Activated T-cell treated with anti-CD3 and anti-CD28 coated beads, Interleukin-2, amount 50 U/mL, for 4 hours (primary cell): Measurements from ENCODE around the gene SCN1B. TPM values are rescaled to one million over a fixed set of nuclear protein-coding genes. Genes with fewer than 3 reads are reported as not detected.

Experiments used
- ATAC-seq, 2 donors: fragments of 200-7000 bp; cut with Tn5 transposase; one replicate each; pipeline ENCODE4 v1.10.0; 2021
- DNase-seq: peaks from one replicate; pipeline ENCODE4 v3.0.0-alpha.2; 2020
- H3K27me3 Mint-ChIP-seq: one replicate; pipeline ENCODE4 v1.8.0; 2021; ENCODE audit warnings: low read depth, mixed read lengths
- H3K36me3 Mint-ChIP-seq: one replicate; pipeline ENCODE4 v1.8.0; 2022; ENCODE audit warnings: mixed read lengths; ENCODE audit not compliant: insufficient read depth
- H3K4me1 Mint-ChIP-seq: one replicate; pipeline ENCODE4 v1.8.0; 2021; ENCODE audit warnings: low read depth, mixed read lengths
- H3K4me3 Mint-ChIP-seq: one replicate; pipeline ENCODE4 v1.8.0; 2021; ENCODE audit warnings: mild to moderate bottlenecking, moderate library complexity, mixed read lengths
- H3K9me3 Mint-ChIP-seq: one replicate; pipeline ENCODE4 v1.8.0; 2021; ENCODE audit warnings: mixed read lengths
- total RNA-seq, 3 donors: library from RNA; stranded (reverse); gene quantifications; one replicate each; pipeline ENCODE4 v1.2.1, GENCODE V29; 2021

SCN1B gene
- total RNA-seq, 3 donors from 2014 or later: 1.1 to 2.3 (median 1.2) TPM

DNA sequence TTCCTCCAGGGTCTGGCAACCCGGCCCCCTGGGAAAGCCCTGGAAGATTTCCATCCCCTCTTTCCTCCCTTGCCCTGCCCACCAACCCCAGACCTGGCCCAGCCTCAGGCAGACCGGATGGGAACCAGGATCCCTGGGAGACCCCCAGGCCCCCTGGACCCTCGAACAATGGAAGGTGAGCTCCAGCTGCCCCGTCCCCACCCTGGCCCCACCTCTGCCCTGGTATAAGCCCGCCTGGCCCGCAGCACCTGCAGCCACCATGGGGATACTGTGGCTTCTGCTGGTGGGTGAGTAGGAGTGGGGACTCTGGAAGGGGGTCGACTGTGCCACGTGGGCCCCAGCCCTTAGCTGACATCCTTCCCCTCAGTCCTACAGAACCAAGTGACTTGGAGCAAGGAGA is 43.7 kb downstream of the SCN1B start:
- Mint-ChIP-seq H3K4me3 (no peak overlapping the region), H3K36me3 (no peaks in the 10 kb centered on the region), H3K4me1 (peaks cover 2% of the 10 kb centered on the region), H3K27me3 (peaks cover 12% of the 10 kb centered on the region), H3K9me3 (peaks cover 3% of the 10 kb centered on the region)
- no peak for DNase-seq
- ATAC-seq: no peak

GRCh38 chr19:35074426-35075201 is 44.3 kb downstream of the SCN1B start:
- DNase-seq (no peak), ATAC-seq (no peak)
- H3K9me3 Mint-ChIP-seq: peaks cover 3% of the 10 kb centered on the region
- H3K4me3 Mint-ChIP-seq: no peak overlapping the region
- H3K27me3 Mint-ChIP-seq: peaks cover 12% of the 10 kb centered on the region
- no peaks in the 10 kb centered on the region for H3K36me3 Mint-ChIP-seq
- H3K4me1 Mint-ChIP-seq: peaks cover 2% of the 10 kb centered on the region

DNA sequence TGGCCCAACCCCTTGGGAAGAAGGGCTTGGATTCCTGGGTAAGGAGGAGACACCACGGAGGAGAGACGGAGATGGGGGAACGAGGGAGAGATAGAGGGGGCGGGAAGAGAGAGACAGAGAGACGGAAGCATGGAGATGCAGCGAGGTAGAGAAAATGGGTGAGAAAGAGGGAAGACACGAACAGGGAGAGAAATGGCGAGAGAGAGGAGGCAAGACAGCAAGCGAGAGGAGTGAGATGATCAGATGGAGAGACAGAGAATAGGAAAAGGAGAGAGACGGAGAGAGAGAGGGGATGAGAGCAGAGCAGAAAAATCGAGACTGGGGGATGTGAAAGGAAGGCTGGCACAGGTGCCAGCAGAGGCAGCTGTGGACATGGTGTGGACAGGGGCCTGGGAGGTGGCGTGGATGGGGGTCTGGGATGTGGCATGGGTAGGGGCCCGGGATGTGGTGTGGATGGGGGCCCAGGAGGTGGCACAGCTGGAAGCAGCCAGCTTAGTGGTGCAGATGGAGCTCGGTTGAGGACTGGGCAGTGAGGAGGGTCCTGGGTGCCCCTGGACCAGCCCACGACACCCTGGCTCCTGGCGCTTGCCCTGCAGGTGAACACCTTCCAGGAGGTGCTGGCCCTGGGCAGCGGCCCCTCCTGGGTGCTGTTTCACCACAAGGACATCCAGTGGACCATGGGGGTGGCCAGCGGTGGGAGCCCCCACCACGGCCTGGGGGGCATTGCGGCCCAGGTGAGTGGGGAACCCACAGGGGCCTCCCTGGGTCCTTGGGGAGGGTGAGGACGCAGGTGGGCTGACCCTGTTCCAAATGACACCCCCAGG is 45.1 kb downstream of the SCN1B start:
- H3K36me3 Mint-ChIP-seq: no peaks in the 10 kb centered on the region
- peaks cover 2% of the 10 kb centered on the region for H3K4me1 Mint-ChIP-seq
- no peak overlapping the region for H3K4me3 Mint-ChIP-seq
- H3K27me3 Mint-ChIP-seq: peaks cover 12% of the 10 kb centered on the region
- no peak for DNase-seq
- peaks cover 3% of the 10 kb centered on the region for H3K9me3 Mint-ChIP-seq
- ATAC-seq: no peak

- no peak for DNase-seq
- ATAC-seq: no peak
- H3K27me3 Mint-ChIP-seq: peaks cover 12% of the 10 kb centered on the region
- no peak overlapping the region for H3K4me3 Mint-ChIP-seq
- H3K9me3 Mint-ChIP-seq: no peaks in the 10 kb centered on the region
- H3K36me3 Mint-ChIP-seq: no peaks in the 10 kb centered on the region
- H3K4me1 Mint-ChIP-seq: peaks cover 2% of the 10 kb centered on the region
These were observed 45.7 kb downstream of the SCN1B start for GRCh38 chr19:35076026-35076370.

DNA sequence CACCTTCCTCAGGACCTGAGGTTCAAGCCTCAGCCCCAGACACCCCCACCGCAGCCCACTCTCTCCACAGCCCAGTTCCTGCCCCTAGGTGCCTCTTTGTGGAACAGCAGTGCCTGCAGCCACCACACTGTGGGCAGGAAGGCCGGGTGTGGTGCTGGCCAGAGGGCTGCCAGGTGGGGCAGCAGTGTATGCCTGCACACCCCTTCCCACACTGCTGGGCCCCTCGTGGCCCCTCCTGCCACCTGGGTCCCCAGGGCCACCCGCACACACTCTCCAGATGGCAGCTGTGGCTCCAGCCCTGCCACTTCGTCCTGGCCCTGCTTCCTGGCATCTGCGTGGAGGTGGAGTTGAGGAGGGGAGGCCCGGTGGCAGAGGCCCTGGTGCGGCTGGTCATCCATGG is 46.4 kb downstream of the SCN1B start:
- H3K4me3 Mint-ChIP-seq: no peak overlapping the region
- H3K4me1 Mint-ChIP-seq: peaks cover 2% of the 10 kb centered on the region
- H3K27me3 Mint-ChIP-seq: peaks cover 12% of the 10 kb centered on the region
- H3K9me3 Mint-ChIP-seq: no peaks in the 10 kb centered on the region
- no peaks in the 10 kb centered on the region for H3K36me3 Mint-ChIP-seq
- no peak for ATAC-seq
- no peak for DNase-seq

DNA sequence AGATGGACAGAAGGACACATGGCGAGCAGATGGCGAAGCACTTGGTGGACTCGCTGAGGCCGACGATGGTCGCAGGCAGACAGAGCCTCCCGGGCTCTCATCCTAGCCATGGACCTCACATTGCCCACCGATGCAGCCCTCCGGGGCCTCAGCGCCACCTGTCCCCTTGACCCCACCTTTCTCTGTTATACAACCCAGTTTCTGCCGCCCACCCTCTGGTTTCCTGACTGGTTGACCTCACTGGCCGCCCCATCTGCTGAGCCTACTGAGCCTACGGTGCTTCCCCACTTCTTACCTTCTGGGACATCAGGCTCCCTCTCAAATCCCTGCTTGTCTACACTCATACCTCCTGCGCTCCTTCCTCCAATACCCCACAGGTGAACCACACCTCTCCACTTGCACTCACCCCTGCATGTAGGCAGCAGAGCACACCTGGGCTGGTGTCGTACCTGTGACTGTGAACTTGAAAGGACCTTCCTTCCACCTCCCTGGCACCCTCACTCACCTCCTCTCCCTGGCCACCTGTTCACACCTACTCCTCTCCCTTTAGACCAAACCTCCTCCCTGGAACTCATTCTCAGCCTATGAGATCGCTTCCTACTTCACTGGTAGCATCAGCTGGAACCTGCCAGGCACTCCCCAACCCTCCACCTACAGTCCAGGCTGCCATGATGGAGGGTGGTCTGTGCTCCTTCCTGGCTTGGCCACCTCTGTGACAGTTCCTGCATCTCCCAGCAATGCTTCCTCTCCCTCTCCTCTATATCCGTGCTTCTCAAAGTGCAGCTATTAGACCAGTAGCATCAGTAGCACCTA is 47.3 kb downstream of the SCN1B start:
- ATAC-seq (no peak), DNase-seq (no peak)
- H3K4me3 Mint-ChIP-seq: no peak overlapping the region
- no peaks in the 10 kb centered on the region for H3K36me3 Mint-ChIP-seq
- no peaks in the 10 kb centered on the region for H3K9me3 Mint-ChIP-seq
- H3K27me3 Mint-ChIP-seq: peaks cover 12% of the 10 kb centered on the region
- peaks cover 2% of the 10 kb centered on the region for H3K4me1 Mint-ChIP-seq

DNA sequence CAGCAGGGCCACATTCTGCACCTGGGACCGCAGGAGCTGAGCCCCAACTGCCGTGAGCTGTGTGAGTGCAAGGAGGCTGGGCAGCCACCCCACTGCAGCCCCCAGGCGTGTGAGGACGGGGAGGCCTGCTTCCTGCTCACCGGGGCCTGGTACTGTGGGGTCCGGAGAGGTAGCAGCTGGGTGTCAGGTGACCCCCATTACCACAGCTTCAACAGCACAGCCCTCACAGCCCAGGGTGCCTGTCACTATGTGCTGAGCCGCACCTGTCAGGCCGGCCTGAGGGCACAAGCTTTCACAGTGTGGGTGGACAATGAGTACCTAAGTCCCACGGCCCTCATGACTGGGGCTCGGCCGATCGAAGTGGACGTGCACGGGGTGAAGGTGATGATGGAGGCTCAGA is 49.6 kb downstream of the SCN1B start:
- Mint-ChIP-seq H3K4me1 (peaks cover 2% of the 10 kb centered on the region), H3K27me3 (peaks cover 12% of the 10 kb centered on the region), H3K9me3 (no peaks in the 10 kb centered on the region), H3K4me3 (no peak overlapping the region), H3K36me3 (no peaks in the 10 kb centered on the region)
- DNase-seq (no peak), ATAC-seq (no peak)

DNA sequence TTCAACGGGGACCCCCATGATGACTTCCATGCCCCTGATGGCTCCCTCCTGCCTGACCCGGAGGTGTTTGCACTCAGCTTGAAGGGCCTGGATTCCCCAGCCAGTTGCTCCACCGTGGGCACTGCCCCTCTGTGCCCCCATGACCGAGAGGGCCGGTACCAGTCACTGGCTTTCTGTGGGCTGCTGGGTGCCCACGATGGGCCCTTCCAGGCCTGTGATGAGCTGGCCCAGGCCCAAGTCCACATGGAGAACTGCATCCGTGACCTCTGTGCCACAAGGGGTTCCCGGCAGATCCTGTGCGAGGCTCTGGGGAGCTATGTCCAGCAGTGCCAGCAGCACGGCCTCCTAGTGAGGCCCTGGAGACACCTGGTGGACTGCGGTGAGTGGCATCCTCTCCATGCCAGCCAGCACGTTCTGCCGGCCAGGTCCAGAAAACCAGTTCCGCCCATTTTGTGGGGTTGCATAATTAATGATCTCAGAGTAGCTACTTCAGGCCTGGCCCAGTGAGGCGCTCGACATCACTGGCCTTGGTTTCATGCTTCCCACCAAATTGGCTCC is 50.4 kb downstream of the SCN1B start:
- H3K27me3 Mint-ChIP-seq: peaks cover 10% of the 10 kb centered on the region
- DNase-seq (no peak), ATAC-seq (no peak)
- H3K36me3 Mint-ChIP-seq: no peaks in the 10 kb centered on the region
- peaks cover 4% of the 10 kb centered on the region for H3K4me1 Mint-ChIP-seq
- no peaks in the 10 kb centered on the region for H3K9me3 Mint-ChIP-seq
- no peak overlapping the region for H3K4me3 Mint-ChIP-seq

DNA sequence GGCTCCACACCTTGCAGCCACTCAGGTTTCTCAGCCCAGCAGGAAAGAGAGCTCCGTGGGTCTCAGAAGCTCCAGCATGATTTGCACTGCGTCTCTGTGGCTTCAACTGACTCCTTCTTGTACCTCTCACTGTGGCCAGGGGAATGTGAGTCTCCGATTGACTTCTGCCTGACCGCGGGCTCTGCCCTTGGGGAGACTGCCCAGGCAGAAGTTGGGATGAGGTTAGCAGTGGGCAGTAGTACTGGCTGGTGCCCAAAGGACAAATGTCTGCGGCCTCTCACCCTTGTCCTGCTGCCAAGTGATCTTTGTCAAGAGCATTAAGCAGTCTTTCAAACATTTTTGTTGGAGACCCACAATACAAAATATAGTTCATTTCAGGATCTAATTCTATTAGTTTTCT is 50.9 kb downstream of the SCN1B start:
- Mint-ChIP-seq H3K4me3 (no peak overlapping the region), H3K9me3 (no peaks in the 10 kb centered on the region), H3K4me1 (peaks cover 9% of the 10 kb centered on the region)

GRCh38 chr19:35083691-35084508 is 53.6 kb downstream of the SCN1B start:
- no peak for DNase-seq
- H3K27me3 Mint-ChIP-seq: peaks cover under 1% of the 10 kb centered on the region

More for the DNA sequence above, 50.9 kb downstream of the SCN1B start:
- ATAC-seq: no peak
- DNase-seq: no peak
- Mint-ChIP-seq H3K36me3 (no peaks in the 10 kb centered on the region), H3K27me3 (peaks cover 10% of the 10 kb centered on the region)

DNA sequence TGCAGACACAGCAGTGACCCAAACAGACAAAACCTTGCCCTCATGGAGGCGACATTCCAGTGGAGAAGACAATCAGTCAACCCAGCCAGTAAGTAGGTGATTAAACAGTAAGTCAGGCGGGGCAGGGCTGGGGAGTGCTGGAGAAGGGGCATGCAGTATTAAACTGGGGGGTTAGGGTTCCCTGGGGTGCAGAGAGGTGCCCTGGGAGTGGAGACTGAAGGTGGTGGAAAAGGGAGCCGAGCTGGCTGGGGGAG is 54.2 kb downstream of the SCN1B start:
- no peaks in the 10 kb centered on the region for H3K27me3 Mint-ChIP-seq
- ATAC-seq (no peak), DNase-seq (no peak)
- H3K4me3 Mint-ChIP-seq: no peak overlapping the region
- H3K36me3 Mint-ChIP-seq: no peaks in the 10 kb centered on the region
- H3K4me1 Mint-ChIP-seq: peaks cover 12% of the 10 kb centered on the region
- H3K9me3 Mint-ChIP-seq: no peaks in the 10 kb centered on the region

More at GRCh38 chr19:35083691-35084508, 53.6 kb downstream of the SCN1B start:
- no peaks in the 10 kb centered on the region for H3K36me3 Mint-ChIP-seq
- peaks cover 12% of the 10 kb centered on the region for H3K4me1 Mint-ChIP-seq
- no peak for ATAC-seq
- H3K9me3 Mint-ChIP-seq: no peaks in the 10 kb centered on the region
- no peak overlapping the region for H3K4me3 Mint-ChIP-seq

DNA sequence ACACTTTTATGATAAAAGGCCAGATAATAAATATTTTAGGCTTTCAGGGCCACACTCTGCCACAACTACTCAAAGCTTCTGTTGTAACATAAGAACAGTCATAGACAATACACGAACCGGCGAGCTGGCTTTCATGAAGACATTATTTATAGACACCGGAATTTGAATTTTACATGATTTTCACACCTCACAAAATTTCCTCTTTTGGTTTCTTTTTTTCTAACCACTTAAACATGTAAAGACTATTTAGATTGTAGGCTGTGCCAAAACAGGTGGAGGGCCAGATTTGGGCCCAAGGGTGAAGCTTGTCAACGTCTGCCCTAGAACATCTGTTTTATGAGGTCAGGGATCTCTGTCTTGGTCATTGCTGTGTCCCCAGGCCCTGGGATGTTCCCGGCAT is 55.7 kb downstream of the SCN1B start:
- DNase-seq (no peak), ATAC-seq (no peak)
- H3K4me1 Mint-ChIP-seq: peaks cover 16% of the 10 kb centered on the region
- peaks cover 4% of the 10 kb centered on the region for H3K27me3 Mint-ChIP-seq
- no peaks in the 10 kb centered on the region for H3K36me3 Mint-ChIP-seq
- H3K4me3 Mint-ChIP-seq: no peak overlapping the region
- H3K9me3 Mint-ChIP-seq: no peaks in the 10 kb centered on the region

GRCh38 chr19:35086455-35086854 is 56.2 kb downstream of the SCN1B start:
- H3K9me3 Mint-ChIP-seq: no peaks in the 10 kb centered on the region
- H3K4me3 Mint-ChIP-seq: no peak overlapping the region
- no peaks in the 10 kb centered on the region for H3K36me3 Mint-ChIP-seq
- H3K4me1 Mint-ChIP-seq: peaks cover 16% of the 10 kb centered on the region
- no peak for ATAC-seq
- no peak for DNase-seq
- peaks cover 4% of the 10 kb centered on the region for H3K27me3 Mint-ChIP-seq

DNA sequence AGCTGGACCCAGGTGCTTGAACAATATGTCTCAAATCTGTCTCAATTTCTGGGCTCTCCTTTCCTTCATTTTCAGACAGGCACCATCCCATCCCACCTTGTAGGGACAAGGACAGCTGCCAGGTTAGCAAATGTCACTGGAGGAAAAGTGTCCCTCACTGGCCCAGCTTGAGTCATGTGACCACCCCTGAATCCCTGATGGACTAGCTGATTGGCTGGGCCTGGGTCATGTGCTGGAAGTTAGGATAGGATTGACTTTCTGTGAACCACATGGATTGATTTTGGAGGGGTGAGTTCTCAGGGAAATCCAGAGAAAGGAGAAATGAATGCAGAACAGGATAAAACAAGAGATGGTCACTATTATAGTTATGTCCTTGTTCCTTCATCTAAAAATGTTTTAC is 57.1 kb downstream of the SCN1B start:
- H3K27me3 Mint-ChIP-seq: peaks cover 4% of the 10 kb centered on the region

More for the DNA sequence above, 57.1 kb downstream of the SCN1B start:
- DNase-seq (no peak), ATAC-seq (no peak)
- Mint-ChIP-seq H3K9me3 (no peaks in the 10 kb centered on the region), H3K4me3 (no peak overlapping the region), H3K36me3 (no peaks in the 10 kb centered on the region), H3K4me1 (peaks cover 16% of the 10 kb centered on the region)
